Kidney (tissue), 14 donors: ENCODE measurements around the gene GPC6. TPM values are rescaled to one million over a fixed set of nuclear protein-coding genes. Genes with fewer than 3 reads are reported as not detected.

Experiments used
- DNase-seq, 5 donors: peaks; one replicate each; pipeline ENCODE4 v3.0.0-alpha.2; 2013 to 2020
- FAIRE-seq: peaks from 2 replicates; lab custom pipeline; 2012; peaks lifted over from hg19 to GRCh38; lab: Jason Lieb, UNC
- H3K27ac ChIP-seq, 2 donors: one replicate each; pipeline ENCODE4 v1.7.0; 2013; ENCODE audit warnings: low read depth in 2 of 2, low read length in 2 of 2, inconsistent platforms in 1 of 2
- H3K27me3 ChIP-seq: one replicate; pipeline ENCODE4 v1.7.1; 2013; ENCODE audit warnings: low read length, inconsistent platforms; ENCODE audit not compliant: control insufficient read depth, insufficient read depth
- H3K36me3 ChIP-seq, 3 donors: one replicate each; pipeline versions ENCODE4 v1.7.0 to v1.7.1; 2013; ENCODE audit warnings: low read length in 3 of 3, control low read depth in 1 of 3, inconsistent platforms in 1 of 3; ENCODE audit not compliant: insufficient read depth in 3 of 3, control insufficient read depth in 2 of 3
- H3K4me1 ChIP-seq, 3 donors: one replicate each; pipeline versions ENCODE4 v1.7.0 to v1.7.1; 2013; ENCODE audit warnings: low read length in 3 of 3, inconsistent platforms in 1 of 3, low read depth in 1 of 3; ENCODE audit not compliant: control insufficient read depth in 2 of 3, insufficient read depth in 2 of 3
- H3K4me3 ChIP-seq, 3 donors: one replicate each; pipeline versions ENCODE4 v1.7.0 to v1.8.1; 2013; ENCODE audit warnings: low read length in 3 of 3, control low read depth in 1 of 3, inconsistent platforms in 1 of 3
- H3K9ac ChIP-seq, 3 donors: one replicate each; pipeline versions ENCODE4 v1.7.0 to v1.7.1; 2013; ENCODE audit warnings: low read length in 3 of 3, control low read depth in 1 of 3, inconsistent platforms in 1 of 3
- H3K9me3 ChIP-seq, 3 donors: one replicate each; pipeline versions ENCODE4 v1.7.0 to v1.7.1; 2013; ENCODE audit warnings: low read length in 3 of 3, control low read depth in 1 of 3, inconsistent platforms in 1 of 3; ENCODE audit not compliant: control insufficient read depth in 2 of 3, insufficient read depth in 1 of 3
- CTCF ChIP-seq: IDR thresholded peaks from 3 replicates; pipeline ENCODE4 v1.5.1; 2012; ENCODE audit warnings: mild to moderate bottlenecking, moderate library complexity, borderline replicate concordance; ENCODE audit not compliant: insufficient read depth; ENCODE audit errors: extremely low read depth
- intact Hi-C: fragments of 100-400 bp; cut with DNase I; formaldehyde crosslinking; loops from one replicate; pipeline ENCODE4 v1.11.1; 2022
- polyA plus RNA-seq: library from polyadenylated mRNA; stranded (reverse); fragments of 350-450 nt; fragmentation: Illumina TruSeq; extraction: RNeasy Lipid Tissue Mini Kit (QIAGEN cat#74804); gene quantifications from one replicate; pipeline ENCODE4 v1.2.3, GENCODE V29; 2014; ENCODE audit warnings: low read depth, low replicate concordance; ENCODE audit not compliant: insufficient read depth
- total RNA-seq: library from RNA; stranded (reverse); fragmentation: NEBNext Ultra II Directional; extraction: Animal tissue kit (Norgen Biotek cat#: 25700); gene quantifications from one replicate; pipeline ENCODE4 v1.2.1, GENCODE V29; 2021
- donor health status: control.
- donor health status: control.
- donor health status: control.
- donor health status: control.
- donor health status: control.
- donor health status: DM: yes; HTN: yes; CAD: no.
- donor health status: Normal renal cell carcinoma (clear cell type).

Gene GPC6
- total and polyA plus RNA-seq, 2 donors from 2014 or later: 6.2 to 15.5 TPM

GRCh38 chr13:94224670-94225069 is 998.1 kb downstream of the GPC6 start:
- no peak for TF ChIP-seq CTCF
- intact Hi-C loops: no loop called here
- FAIRE-seq (no peak), DNase-seq (no peak)
- H3K9ac ChIP-seq: no peak overlapping the region
- no peaks in the 10 kb centered on the region for H3K36me3 ChIP-seq
- no peak overlapping the region for H3K27ac ChIP-seq
- H3K4me1 ChIP-seq: no peaks in the 10 kb centered on the region
- no peaks in the 10 kb centered on the region for H3K27me3 ChIP-seq
- H3K9me3 ChIP-seq: no peaks in the 10 kb centered on the region
- no peak overlapping the region for H3K4me3 ChIP-seq

DNA sequence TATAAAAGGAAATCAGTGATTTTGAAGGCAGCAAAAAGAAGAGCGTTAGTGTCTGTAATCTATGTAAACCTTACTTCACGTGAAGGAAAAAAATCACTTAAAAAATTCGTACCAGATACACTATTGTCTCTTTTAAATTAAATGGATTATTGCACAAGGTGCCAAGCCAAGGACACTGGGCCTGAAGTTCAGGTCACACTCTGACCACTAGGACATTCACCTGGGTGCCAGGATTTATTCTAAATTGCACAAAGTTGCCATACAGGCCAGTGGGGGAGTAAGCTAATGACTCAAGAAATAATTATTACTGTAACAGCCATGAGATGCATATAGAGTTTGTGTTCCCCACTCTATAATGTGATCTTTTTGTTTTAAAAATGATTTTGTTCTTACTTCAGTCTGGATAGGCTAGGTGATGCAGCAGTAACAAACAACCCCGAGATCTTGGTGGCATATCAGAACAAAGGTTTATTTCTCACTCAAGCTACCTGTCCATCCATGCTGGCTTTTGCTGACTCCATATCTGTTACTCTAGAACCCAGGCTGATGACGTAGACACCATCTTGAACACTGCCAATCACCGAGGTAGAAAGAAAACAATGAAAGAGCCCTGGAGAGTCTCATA is 1000.8 kb downstream of the GPC6 start:
- FAIRE-seq (no peak), DNase-seq (no peak)
- no peak overlapping the region for H3K27ac ChIP-seq
- TF ChIP-seq CTCF: no peak
- no peaks in the 10 kb centered on the region for H3K9me3 ChIP-seq
- no peak overlapping the region for H3K9ac ChIP-seq
- H3K27me3 ChIP-seq: no peaks in the 10 kb centered on the region
- no peak overlapping the region for H3K4me3 ChIP-seq
- intact Hi-C loops: no loop called here
- no peaks in the 10 kb centered on the region for H3K4me1 ChIP-seq
- no peaks in the 10 kb centered on the region for H3K36me3 ChIP-seq

DNA sequence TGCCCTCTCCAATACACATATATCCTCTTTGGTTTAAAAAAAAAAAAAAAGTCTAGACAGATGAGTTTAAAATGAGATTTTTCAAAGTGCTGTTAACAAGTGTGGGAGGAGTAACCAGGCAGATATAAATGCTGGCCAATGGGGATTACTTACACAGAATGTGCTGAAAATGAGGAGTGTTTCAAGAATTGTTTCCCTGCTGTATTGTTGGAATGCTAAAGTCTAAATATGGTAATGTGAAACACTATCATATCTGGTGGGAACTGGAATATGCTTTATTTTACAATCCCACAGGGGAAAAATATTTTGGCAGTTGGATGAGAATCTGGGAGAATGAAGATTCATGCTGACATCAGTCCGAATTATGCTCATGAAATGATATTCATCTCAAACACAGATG is 1002.2 kb downstream of the GPC6 start:
- Histone ChIP-seq H3K4me1 (no peaks in the 10 kb centered on the region), H3K9me3 (no peaks in the 10 kb centered on the region), H3K27ac (no peak overlapping the region), H3K4me3 (no peak overlapping the region), H3K9ac (no peak overlapping the region), H3K36me3 (no peaks in the 10 kb centered on the region), H3K27me3 (no peaks in the 10 kb centered on the region)
- FAIRE-seq (no peak), DNase-seq (no peak)
- intact Hi-C loops: no loop called here
- no peak for TF ChIP-seq CTCF
